GM12872 (cell line): ENCODE results near the gene IL22RA1.

ENCODE experiments used
- TF ChIP-seq, protein P1 (sequence below): IDR thresholded peaks from 3 replicates; pipeline ENCODE4 v1.5.1; 2011; ENCODE audit warnings: low read depth, mild to moderate bottlenecking, low read length, moderate library complexity; ENCODE audit not compliant: insufficient read depth

IL22RA1 gene

DNA sequence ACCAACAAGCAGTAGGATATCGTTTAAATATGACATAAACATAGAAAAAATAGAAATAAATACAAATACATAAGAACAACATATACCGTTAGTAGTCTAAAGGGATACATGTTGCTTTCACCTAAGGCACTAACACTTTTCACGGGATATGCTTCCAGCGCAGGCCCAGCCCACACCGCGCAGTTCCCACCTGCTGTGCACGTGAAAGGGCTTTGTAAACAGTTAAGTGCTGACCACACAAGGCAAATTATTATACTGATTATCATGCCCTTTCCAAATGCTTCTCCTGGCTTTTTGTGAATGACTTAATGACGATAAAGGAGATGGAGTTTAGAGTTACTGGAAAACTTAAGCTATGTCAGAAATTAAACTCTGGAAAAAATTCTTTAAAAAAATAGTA lies 11.3 kb upstream of the IL22RA1 start:
- TF ChIP-seq, protein P1, sequence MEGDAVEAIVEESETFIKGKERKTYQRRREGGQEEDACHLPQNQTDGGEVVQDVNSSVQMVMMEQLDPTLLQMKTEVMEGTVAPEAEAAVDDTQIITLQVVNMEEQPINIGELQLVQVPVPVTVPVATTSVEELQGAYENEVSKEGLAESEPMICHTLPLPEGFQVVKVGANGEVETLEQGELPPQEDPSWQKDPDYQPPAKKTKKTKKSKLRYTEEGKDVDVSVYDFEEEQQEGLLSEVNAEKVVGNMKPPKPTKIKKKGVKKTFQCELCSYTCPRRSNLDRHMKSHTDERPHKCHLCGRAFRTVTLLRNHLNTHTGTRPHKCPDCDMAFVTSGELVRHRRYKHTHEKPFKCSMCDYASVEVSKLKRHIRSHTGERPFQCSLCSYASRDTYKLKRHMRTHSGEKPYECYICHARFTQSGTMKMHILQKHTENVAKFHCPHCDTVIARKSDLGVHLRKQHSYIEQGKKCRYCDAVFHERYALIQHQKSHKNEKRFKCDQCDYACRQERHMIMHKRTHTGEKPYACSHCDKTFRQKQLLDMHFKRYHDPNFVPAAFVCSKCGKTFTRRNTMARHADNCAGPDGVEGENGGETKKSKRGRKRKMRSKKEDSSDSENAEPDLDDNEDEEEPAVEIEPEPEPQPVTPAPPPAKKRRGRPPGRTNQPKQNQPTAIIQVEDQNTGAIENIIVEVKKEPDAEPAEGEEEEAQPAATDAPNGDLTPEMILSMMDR, result no peak

DNA sequence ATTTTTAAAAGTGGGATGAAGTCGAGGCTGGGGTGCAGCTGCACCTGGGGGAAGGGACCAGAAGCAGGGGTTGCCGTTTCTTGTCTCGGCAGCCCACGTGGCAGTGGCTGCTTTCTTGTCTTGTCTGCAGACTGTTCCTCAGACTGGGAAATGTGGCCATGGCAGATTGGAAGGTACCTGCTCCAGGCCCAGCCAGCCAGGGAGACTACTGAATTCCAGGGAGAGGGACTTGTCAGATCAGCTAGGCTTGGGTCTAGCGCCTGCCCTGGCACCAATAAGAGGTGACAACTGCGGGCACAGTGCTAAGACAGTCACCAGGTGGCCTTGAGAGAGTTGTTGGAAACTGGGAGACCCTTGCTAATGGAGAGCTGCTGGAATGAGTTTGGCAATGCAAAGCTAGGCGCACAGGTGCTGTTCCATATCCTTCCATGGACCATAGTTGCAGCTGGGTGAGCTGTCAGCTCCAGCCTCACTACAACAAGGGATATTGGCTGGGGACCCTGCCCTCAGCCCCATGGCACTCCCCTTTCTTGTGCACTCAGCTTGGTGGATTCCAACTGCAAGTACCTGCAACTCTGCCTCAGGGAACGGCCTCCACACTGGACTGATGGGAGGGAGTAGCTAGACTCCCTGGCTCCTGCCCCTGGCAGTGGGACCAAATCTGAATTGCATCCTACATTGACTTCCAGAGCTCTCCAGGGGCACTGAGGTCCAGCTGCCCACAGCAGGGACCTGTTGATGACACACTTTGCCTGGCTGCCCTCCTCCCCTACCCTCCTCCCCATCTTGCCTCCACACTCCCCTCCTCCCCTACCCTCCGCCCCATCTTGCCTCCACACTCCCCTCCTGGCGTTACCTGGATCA lies 9.9 kb upstream of the IL22RA1 start:
- TF ChIP-seq, protein P1, result no peak

DNA sequence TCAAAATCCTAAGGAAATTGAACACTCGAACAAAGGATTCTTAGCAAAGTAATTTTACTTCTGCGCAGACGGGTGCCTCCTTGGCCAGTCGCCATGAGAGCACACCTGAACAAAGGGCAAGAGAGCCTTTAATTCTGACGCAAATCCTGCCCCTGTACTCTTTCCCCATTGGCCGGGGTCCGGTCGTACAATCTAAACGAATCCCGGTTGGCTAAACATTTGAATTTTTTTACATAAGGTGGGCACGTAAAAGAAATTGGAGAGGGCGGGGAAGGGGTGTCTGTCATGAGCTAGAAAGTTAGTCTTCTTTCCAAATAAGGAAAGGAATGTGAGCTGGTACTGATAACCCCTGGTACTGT lies 8.2 kb upstream of the IL22RA1 start:
- TF ChIP-seq, protein P1, result no peak

GRCh38 chr1:24150234-24151174 lies 7.6 kb upstream of the IL22RA1 start:
- TF ChIP-seq, protein P1, result peak; percentile 82

GRCh38 chr1:24149866-24150233 lies 6.9 kb upstream of the IL22RA1 start:
- TF ChIP-seq, protein P1, result no peak

GRCh38 chr1:24147816-24148215 lies 4.9 kb upstream of the IL22RA1 start:
- TF ChIP-seq, protein P1, result no peak

- TF ChIP-seq, protein P1, result no peak
Measured at GRCh38 chr1:24147194-24147593, 4.3 kb upstream of the IL22RA1 start.
